Loucy (cell line): ENCODE results near the gene CDS2.

Experiments
- H2AFZ ChIP-seq: fragments of 200-600 bp; sonication (generic); 2 replicates; pipeline ENCODE4 v1.6.0; 2016; ENCODE audit warnings: antibody characterized with exemption, mild to moderate bottlenecking, low read length, moderate library complexity
- H3F3A ChIP-seq: fragments of 200-600 bp; 2 replicates; pipeline ENCODE4 v1.6.0; 2016; ENCODE audit warnings: antibody characterized with exemption, low read depth, mild to moderate bottlenecking
- H3K27me3 ChIP-seq: fragments of 200-600 bp; sonication (generic); 2 replicates; pipeline ENCODE4 v1.6.1; 2014; ENCODE audit warnings: low read length, mild to moderate bottlenecking; ENCODE audit not compliant: insufficient read depth, poor library complexity, severe bottlenecking
- H3K36me3 ChIP-seq: fragments of 200-600 bp; sonication (generic); 2 replicates; pipeline ENCODE4 v1.6.1; 2016; ENCODE audit warnings: low read length; ENCODE audit not compliant: insufficient read depth
- H3K4me1 ChIP-seq: fragments of 200-600 bp; sonication (generic); 2 replicates; pipeline ENCODE4 v1.5.1; 2014; ENCODE audit warnings: low read length, mild to moderate bottlenecking; ENCODE audit not compliant: insufficient read depth, poor library complexity, severe bottlenecking
- H3K4me2 ChIP-seq: fragments of 200-600 bp; sonication (generic); 2 replicates; pipeline ENCODE4 v1.6.0; 2014; ENCODE audit warnings: antibody characterized with exemption, low read length, low read depth, mild to moderate bottlenecking; ENCODE audit not compliant: poor library complexity, severe bottlenecking
- H3K4me3 ChIP-seq: fragments of 200-600 bp; sonication (generic); 2 replicates; pipeline ENCODE4 v1.5.1; 2014; ENCODE audit warnings: low read length, mild to moderate bottlenecking, mixed read lengths; ENCODE audit not compliant: poor library complexity, severe bottlenecking
- H3K79me2 ChIP-seq: fragments of 200-600 bp; sonication (generic); 2 replicates; pipeline ENCODE4 v1.6.1; 2014; ENCODE audit warnings: low read length; ENCODE audit not compliant: insufficient read depth
- H3K9ac ChIP-seq: fragments of 200-600 bp; sonication (generic); 2 replicates; pipeline ENCODE4 v1.6.0; 2014; ENCODE audit warnings: mild to moderate bottlenecking, low read depth, low read length, moderate library complexity; ENCODE audit not compliant: poor library complexity, severe bottlenecking
- H3K9me2 ChIP-seq: fragments of 200-600 bp; sonication (generic); replicated peaks from 2 replicates; pipeline ENCODE4 v1.6.1; 2016; ENCODE audit warnings: low read depth, low read length, mixed read lengths
- H3K9me3 ChIP-seq: fragments of 200-600 bp; sonication (generic); 2 replicates; pipeline ENCODE4 v1.6.1; 2014; ENCODE audit warnings: mild to moderate bottlenecking, antibody characterized with exemption, low read length, low read depth; ENCODE audit not compliant: insufficient read depth
- H4K20me1 ChIP-seq: fragments of 200-600 bp; sonication (generic); 2 replicates; pipeline ENCODE4 v1.6.0; 2014; ENCODE audit warnings: antibody characterized with exemption, low read length, mild to moderate bottlenecking; ENCODE audit not compliant: insufficient read depth, poor library complexity, severe bottlenecking
- EZH2phosphoT487 ChIP-seq: fragments of 200-600 bp; IDR thresholded peaks from 2 replicates; pipeline ENCODE4 v1.6.1; 2018; ENCODE audit warnings: antibody characterized with exemption, mild to moderate bottlenecking, moderate library complexity, borderline replicate concordance
- TF ChIP-seq, protein P1 (sequence below): fragments of 200-600 bp; sonication (generic); conservative IDR thresholded peaks from 2 replicates; pipeline ENCODE4 v1.5.1; 2014; ENCODE audit warnings: mild to moderate bottlenecking, antibody characterized with exemption, low read length

Gene CDS2

DNA sequence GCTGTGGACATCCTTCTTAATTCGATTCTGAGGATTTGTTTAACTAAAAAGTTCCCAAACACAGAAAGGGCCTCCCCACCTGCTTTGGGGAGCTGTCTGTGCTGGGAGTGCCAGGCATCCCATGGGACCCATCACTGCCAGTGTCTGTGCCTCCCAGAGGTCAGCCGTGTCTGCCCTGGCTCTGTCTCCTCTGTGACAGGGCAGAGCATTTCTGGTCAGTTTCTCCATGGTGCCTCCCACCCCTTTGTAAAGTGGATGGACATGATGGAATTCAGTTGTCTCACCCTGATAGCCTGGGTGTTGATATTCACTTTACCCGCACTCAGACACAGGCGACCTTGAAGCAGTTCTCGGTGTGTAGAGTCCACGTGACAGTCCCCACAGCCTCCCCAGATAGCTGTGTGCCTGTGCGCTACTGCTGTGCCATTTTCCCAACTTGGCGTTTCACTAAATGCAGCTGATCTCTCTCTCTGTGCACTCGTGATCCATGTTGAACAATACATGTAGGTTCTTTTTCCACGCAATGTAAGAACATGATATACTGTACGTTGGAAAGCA, 70.5 kb downstream of the CDS2 start:
- no peak for TF ChIP-seq EZH2phosphoT487
- TF ChIP-seq, protein P1, sequence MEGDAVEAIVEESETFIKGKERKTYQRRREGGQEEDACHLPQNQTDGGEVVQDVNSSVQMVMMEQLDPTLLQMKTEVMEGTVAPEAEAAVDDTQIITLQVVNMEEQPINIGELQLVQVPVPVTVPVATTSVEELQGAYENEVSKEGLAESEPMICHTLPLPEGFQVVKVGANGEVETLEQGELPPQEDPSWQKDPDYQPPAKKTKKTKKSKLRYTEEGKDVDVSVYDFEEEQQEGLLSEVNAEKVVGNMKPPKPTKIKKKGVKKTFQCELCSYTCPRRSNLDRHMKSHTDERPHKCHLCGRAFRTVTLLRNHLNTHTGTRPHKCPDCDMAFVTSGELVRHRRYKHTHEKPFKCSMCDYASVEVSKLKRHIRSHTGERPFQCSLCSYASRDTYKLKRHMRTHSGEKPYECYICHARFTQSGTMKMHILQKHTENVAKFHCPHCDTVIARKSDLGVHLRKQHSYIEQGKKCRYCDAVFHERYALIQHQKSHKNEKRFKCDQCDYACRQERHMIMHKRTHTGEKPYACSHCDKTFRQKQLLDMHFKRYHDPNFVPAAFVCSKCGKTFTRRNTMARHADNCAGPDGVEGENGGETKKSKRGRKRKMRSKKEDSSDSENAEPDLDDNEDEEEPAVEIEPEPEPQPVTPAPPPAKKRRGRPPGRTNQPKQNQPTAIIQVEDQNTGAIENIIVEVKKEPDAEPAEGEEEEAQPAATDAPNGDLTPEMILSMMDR, result no peak
- H4K20me1 ChIP-seq, result no peaks in the 10 kb centered on the region
- no peak overlapping the region for H3K4me2 ChIP-seq

DNA sequence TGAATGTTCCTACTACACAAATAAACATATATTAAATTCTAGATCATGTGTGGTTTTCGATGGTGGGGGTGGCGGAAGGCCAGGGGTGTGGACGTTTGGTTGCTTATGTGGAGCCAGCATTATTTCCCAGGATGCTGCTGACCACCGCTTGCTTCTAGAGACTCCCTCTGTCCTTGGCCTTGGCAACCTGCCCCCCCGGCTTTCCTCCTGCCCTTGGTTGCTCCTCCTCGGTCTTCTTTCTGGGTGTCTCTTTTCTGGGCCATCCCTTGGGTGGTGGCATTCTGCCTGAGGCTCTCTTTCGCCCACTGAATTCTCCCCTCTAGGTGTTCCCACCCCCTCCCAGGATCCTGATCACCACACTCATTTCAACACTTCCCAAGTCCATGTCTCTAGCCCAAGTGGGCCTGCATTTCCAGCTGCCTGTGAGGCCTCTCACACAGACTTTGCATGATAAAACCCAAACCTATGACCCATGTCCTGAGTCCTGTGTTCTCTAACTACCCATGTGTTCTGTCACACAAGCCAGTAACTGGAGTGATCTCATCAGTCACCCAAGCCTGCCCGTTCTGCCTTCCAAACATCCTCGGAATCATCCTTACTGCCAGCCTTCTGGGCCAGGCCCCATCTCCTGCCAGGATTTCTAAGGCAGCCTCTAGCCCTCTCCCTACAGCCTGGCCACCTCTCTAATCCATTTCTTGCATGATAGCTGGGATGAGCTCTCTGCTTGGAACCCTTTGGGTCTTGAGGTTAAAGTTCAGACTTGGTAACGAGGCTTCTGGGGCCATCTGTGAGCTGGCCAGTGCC, 71.2 kb downstream of the CDS2 start:
- Histone ChIP-seq H3K9ac (no peak overlapping the region), H3K9me3 (no peaks in the 10 kb centered on the region), H3K27me3 (no peaks in the 10 kb centered on the region), H3K9me2 (no peaks in the 10 kb centered on the region), H3K36me3 (no peaks in the 10 kb centered on the region; the same call in 1 of the 2 replicates), H3K4me3 (no peak overlapping the region), H3K4me1 (no peaks in the 10 kb centered on the region), H4K20me1 (no peaks in the 10 kb centered on the region), H3K4me2 (no peak overlapping the region), H2AFZ (no peak overlapping the region), H3F3A (no peaks in the 10 kb centered on the region), H3K79me2 (no peaks in the 10 kb centered on the region)
- TF ChIP-seq, protein P1, result no peak
- no peak for TF ChIP-seq EZH2phosphoT487

More for the DNA sequence above, 70.5 kb downstream of the CDS2 start:
- Histone ChIP-seq H3K4me1 (no peaks in the 10 kb centered on the region), H3K79me2 (no peaks in the 10 kb centered on the region), H3K4me3 (no peak overlapping the region), H3K27me3 (no peaks in the 10 kb centered on the region), H2AFZ (no peak overlapping the region), H3K9ac (no peak overlapping the region), H3K9me2 (no peaks in the 10 kb centered on the region), H3F3A (no peaks in the 10 kb centered on the region), H3K36me3 (no peaks in the 10 kb centered on the region; the same call in 1 of the 2 replicates), H3K9me3 (no peaks in the 10 kb centered on the region)

DNA sequence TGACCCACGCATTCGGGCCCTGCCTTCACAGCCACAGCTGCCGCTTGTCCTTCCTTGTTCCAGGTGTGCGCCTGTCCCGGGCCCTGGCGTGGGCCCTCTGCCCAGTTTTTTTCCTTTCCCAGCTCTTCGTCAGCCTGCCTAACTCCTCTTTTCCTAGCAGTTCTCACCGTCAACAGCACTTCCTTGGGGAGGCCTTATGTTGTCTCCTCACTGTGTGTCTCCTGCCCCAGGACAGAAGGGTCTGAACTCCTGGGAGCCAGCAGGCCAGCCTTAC, 71.8 kb downstream of the CDS2 start:
- H3K9me3 ChIP-seq, result no peaks in the 10 kb centered on the region
- H2AFZ ChIP-seq, result no peak overlapping the region
- no peak overlapping the region for H3K4me3 ChIP-seq
- no peaks in the 10 kb centered on the region for H4K20me1 ChIP-seq
- no peak overlapping the region for H3K4me2 ChIP-seq
- H3K36me3 ChIP-seq, result no peaks in the 10 kb centered on the region; the same call in 1 of the 2 replicates
- H3K9ac ChIP-seq, result no peak overlapping the region
- no peak for TF ChIP-seq EZH2phosphoT487
- TF ChIP-seq, protein P1, result no peak
- no peaks in the 10 kb centered on the region for H3K27me3 ChIP-seq
- H3K79me2 ChIP-seq, result no peaks in the 10 kb centered on the region
- no peaks in the 10 kb centered on the region for H3F3A ChIP-seq
- H3K9me2 ChIP-seq, result no peaks in the 10 kb centered on the region
- no peaks in the 10 kb centered on the region for H3K4me1 ChIP-seq
